NOMO-1 treated with DMSO at 0.1 percent for 48 hours (cell line): ENCODE results near the gene PRCP.
A peak's percentile ranks its signal among the peaks of the same experiment; 100 is the strongest.
"Not testable (repeated sequence)": the region's sequence is repeated elsewhere in the genome, so short reads cannot be mapped to it uniquely, and the experiment has no call there.

ENCODE experiments used
- DNase-seq: peaks from one replicate; lab custom pipeline; 2025; ENCODE audit not compliant: unreplicated experiment; lab: John Stamatoyannopoulos, UW

Gene PRCP

DNA sequence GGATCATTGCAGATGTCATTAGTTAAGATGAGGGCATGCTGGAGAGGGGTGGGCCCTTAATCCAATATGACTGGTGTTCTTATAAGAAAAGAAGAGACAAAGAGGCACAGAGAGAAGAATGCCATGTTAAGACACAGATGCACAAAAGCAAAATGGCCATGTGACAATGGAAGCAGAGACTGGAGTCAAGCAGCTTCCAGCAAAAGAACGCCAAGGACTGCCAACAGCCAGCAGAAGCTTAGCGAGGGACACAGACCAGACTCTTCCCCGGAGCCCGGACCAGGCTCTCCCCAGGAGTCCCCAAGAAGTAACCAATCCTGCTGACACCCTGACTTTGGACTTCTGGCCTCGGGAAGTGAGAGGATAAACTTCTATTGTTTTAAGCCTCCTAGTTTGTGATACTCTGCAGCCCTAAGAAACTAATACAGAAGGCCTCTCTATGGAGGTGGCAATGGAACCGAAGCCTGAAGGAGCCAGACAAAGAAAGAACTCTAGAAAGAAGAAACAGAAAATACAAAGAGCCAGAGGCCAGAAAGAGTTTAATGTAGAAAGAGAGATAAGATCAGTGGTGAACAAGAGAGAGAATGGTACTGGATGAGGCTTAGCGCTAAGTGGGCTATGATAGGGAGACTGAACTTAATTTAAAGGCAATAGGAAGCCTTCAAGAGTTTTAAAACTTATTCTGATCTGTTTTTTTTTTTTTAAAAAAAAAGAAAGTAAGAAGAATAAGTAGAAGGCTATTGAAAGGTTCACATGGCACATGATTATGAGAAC is 27.7 kb downstream of the PRCP start:
- DNase-seq, result no peak

- no peak for DNase-seq
Observed at GRCh38 chr11:82871646-82872045, 28.6 kb downstream of the PRCP start.

DNA sequence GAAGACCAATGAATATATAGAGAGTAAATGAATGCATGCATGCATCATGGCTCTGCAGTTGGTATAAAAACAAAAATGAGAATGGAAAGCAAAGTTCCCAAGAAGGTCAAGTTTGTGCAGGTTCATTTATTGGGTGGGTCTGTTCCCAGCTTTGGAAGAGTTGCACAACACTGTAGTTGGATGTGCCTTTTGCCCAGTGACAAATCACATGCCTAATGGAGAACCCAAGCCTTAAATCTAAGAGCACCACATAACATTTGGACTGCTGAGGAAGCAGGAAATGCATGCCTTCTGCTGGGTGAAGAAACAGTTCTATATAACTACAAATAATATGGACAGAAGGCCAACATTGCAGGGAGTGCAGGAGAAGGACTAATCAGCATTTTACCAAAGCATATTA is 30.6 kb downstream of the PRCP start:
- no peak for DNase-seq

GRCh38 chr11:82867495-82868082 is 32.6 kb downstream of the PRCP start:
- DNase-seq, result peak; percentile 79

DNA sequence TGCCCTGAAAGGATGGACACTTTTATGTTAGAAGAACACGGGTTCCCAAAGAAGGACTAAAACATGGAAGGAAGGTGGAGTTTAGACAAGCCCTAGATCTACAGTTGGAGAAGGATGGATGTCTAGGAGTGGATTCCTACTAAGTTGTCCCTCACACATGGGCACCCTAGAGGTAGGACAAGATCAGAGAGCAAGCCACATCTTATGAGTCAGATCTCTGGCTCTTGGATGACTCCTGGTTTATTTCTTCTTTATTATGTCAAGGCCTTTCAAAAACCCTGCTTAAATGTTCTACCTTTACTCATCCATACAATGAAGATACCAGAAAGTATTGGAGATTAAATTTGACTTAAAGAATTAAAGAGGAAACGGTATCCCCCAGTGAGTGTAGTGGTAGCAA is 34.4 kb downstream of the PRCP start:
- no peak for DNase-seq

DNA sequence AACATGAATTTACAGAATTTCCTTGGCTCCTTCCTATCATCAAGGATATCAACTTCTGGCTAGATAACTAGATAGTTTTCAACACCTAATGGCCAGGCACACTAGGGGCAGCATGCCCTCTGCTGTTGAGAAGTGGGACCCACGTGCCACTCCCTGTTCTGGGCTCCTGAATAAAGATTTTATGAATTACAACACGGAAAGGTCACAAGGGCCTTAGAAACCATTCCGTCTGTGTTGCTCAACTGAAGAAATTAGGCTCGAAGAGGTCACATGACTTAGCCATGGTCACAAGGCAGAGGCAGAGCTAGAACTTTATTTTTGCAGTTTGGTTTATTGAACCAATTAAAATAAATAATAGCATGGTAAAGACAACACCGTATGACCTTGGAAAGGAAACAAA is 36.0 kb downstream of the PRCP start:
- DNase-seq, result peak; percentile 90

DNA sequence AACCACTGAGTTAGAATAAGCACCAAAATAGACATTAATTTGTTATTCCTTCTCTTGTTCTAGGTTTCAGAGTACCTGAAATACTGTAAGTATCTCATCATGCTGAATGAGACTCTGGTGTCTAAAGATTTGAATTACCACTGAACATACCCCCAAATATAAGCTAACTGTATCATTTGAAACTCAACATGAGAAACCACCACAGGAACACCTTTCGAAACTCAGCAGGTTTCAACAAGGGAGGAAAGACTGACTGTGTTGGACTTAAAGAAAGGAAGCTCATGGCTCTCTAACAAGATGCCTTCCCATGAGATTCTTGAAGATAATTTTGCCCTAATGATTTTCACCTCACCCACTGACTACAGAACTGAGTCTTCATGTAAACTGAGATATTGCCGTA is 37.0 kb downstream of the PRCP start:
- DNase-seq, result no peak

GRCh38 chr11:82862379-82862778 is 37.9 kb downstream of the PRCP start:
- DNase-seq, result no peak

- no peak for DNase-seq
Observed at GRCh38 chr11:82859750-82860149, 40.5 kb downstream of the PRCP start.

DNA sequence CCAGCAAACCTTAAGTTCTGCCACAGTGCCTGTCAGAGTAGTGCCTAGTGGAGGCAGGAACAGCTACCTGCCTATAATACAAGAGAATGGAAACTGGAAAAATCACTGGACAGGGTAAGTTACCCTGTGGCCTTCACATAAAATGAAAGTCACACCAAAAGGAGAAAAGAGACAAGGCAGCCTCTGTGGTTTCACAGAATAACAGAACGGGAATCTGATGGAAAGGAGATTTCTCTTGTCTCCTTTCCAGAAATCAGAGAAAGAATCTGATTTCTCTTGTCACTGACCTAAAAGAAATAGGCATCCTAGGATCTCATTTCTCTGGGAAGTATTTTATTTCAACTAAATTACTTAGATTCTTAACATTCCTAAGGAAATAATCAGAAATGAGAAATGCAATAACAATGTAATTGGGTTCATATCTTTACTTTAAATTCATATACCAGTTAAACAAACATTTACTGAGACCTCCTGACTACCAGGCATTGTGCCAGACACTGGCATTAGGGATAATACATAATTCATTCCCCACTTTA is 41.6 kb downstream of the PRCP start:
- no peak for DNase-seq

DNA sequence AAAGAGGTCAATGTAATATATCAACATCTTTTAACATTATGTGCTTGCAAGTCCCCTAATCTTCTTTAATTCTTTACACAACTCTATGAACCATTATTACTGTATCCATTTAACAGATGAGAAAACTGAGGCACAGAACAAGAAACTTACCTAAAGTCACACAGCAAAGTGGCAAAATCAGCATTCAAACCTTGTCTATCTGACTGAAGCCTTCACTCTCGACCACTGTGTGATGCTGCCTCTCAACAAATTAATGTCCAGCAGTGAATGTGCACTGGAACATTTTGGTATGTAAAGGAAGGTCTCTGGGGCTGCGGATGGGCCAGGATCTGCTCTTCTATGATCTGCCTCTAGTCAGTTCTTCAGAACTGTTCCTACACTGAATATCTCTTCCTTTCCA is 42.1 kb downstream of the PRCP start:
- no peak for DNase-seq

DNA sequence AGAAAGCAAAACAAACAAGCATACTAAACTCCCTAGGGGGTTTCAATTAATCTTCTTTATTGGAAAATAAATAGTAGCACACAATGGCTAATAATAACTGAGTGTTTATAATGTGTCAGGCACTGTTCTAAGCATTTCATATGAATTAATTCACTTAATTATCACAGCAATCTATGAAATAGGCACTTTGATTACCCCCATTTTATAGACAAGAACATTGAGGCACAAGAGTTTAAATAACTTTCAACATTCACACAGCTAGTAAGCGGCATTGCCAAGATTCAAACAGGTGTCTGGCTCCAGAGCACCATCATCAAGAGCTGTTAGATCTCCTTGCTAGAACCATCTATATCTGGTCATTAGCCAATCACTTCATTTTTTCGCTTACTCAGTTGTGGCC is 43.1 kb downstream of the PRCP start:
- DNase-seq, result no peak

- DNase-seq, result no peak
Observed at GRCh38 chr11:82855616-82856015, 44.6 kb downstream of the PRCP start.

- not testable (repeated sequence) for DNase-seq
Observed at GRCh38 chr11:82854916-82855315, 45.3 kb downstream of the PRCP start.

DNA sequence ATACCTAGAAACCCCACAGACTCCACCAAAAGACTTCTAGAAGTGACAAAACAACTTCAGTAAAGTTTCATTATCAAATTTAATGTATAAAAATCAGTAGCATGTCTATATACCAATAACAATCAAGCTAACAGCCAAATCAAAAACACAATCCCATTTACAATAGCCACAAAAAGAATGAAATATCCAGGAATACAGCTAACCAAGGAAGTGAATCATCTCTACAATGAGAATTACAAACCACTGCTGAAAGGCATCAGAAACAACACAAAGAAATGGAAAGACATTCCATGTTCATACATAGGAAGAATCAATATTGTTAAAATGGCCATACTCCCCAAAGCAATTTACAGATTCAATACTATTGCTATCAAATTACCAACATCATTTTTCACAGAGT is 46.0 kb downstream of the PRCP start:
- no peak for DNase-seq

GRCh38 chr11:82848829-82849228 is 51.4 kb downstream of the PRCP start:
- no peak for DNase-seq

GRCh38 chr11:82845356-82846353 is 54.6 kb downstream of the PRCP start:
- DNase-seq, result no peak

- no peak for DNase-seq
Observed at GRCh38 chr11:82843057-82843795, 57.0 kb downstream of the PRCP start.

DNA sequence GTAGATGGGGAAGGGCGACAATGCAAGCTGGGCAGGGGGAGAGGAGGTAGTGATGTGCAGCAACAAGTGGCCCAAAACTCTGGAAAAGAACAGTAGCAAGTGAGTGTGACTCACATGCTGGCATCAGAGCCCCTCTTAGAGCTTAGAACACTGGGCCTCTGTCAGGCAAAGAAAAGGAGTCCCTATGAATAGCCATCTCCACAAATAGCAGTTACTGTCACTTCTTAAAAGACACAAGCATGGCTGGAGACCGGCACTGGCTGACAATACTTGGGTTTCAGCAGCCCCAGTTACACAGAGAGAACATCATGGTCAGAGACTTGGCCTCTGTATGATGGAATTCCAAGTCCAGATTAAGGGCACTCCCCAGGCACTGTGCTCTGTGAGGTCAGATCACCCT is 58.2 kb downstream of the PRCP start:
- no peak for DNase-seq

GRCh38 chr11:82837650-82838049 is 62.6 kb downstream of the PRCP start:
- no peak for DNase-seq

- no peak for DNase-seq
Observed at GRCh38 chr11:82832983-82833382, 67.2 kb downstream of the PRCP start.
